Activated gamma-delta T cell treated with anti-CD3 and anti-CD28 coated beads, Interleukin-2, amount 50 U/mL, for 16 hours (primary cell): ENCODE measurements around the gene PIGBOS1.
"Not testable (repeated sequence)": the region's sequence is repeated elsewhere in the genome, so short reads cannot be mapped to it uniquely, and the experiment has no call there.

Experiments
- DNase-seq: peaks from one replicate; pipeline ENCODE4 v3.0.0-alpha.2; 2020; ENCODE audit warnings: low read depth

The PIGBOS1 gene

DNA sequence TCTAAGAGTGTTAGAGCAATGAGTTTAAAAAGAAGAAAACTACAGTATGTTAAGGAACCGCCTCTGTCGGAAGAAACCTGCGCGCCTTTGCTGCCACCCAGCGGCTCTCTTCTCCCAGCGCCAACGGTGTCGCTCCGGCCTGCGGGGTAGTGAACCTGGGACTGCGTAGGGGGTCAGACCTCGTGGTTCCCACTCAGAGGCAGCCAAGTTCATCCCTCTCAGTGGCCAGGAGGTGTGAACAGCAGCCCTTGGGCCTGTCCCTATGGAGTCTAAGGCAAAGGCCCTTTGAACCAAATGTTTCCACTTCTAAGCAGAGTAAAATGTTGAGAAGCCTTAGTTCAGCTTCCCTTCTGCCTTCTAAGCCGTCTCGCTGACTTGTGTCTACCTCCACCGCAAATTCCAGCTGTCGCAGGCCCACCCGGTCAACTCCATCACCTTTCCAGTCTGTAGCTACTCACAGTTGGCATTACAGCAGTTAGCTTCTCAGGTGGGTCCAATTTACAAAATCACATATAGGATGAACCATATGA is 28.3 kb downstream of the PIGBOS1 start:
- peak; percentile 79 for DNase-seq

DNA sequence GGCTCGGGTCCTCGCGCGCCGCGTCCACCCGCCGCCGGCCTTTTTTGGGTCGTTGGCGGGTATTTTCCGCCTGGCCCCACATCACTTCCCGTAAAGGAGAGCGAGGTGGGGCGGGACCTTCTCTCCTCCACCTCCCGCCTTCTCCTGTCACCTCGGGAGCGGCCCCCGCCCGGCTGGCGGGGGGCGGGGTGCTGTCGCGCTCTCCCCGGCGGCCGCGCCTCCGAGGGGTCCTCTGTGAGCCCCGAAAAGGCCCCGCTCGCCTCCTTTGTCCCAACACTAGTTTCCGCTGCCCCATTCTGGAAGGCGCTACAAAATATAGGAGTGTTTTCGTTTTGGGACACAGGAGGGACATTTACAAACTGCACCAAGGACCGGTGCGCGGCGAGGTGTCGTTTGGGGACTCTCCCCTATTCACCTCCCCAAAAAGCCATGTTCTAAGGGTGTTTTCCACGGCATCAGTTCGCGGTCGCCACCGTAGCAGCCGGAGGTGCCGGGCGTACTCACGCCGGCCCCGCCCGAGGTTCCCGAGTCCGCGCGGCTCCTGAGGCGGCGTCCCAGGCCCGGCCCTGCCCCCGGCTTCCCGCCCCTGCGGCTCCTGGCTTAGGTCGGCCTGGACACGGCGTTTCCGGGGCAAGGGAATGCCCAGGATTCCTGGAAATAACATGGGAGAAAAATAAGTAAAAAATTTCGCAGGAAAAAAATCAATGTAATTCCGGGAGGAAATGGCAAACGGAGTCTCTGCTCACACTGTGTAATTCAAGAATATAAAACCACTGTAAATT is 29.0 kb downstream of the PIGBOS1 start, which contains the start of gene RAB27A:
Gene RAB27A, minus strand, starts transcription at position 68 of the 782 bp plus-strand sequence. CDS start 54,879 bp downstream, outside the sequence.
- DNase-seq, result peak; percentile 63

DNA sequence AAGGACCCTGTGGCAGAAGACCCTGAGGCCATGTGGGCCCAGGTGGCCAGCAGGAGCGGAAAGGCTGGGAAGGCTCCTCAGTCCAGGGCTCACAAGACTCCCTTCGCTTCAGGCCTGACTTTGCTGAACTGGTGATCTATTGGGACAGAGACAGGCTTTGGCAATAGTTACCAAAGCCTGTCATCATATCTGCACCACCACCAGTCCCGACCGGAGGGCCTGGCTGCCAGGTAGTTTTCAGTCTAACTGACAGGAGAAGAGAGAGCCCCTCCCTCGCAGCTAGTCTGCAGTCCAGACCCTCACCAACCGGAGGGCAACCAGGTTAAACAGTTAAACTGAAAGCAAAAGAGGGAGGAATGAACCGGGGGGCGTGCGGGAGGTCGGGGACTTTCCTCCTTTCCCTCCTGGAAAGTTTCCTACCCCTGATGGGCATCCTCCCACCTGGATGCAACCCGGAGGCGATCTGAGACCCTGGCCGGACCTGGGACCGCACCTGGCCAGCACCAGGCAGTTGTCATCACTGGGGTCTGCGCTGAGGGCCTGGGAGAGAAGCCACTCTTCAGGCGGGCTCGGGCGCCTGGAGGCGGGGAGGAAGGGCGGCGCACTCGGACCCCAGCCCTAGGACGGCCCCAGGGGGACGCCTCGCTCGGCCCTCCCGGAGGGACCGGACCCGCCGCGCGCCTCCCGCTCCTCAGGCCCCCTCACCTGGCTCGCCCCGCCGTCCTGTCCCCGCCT is 29.7 kb downstream of the PIGBOS1 start:
- DNase-seq, result no peak

DNA sequence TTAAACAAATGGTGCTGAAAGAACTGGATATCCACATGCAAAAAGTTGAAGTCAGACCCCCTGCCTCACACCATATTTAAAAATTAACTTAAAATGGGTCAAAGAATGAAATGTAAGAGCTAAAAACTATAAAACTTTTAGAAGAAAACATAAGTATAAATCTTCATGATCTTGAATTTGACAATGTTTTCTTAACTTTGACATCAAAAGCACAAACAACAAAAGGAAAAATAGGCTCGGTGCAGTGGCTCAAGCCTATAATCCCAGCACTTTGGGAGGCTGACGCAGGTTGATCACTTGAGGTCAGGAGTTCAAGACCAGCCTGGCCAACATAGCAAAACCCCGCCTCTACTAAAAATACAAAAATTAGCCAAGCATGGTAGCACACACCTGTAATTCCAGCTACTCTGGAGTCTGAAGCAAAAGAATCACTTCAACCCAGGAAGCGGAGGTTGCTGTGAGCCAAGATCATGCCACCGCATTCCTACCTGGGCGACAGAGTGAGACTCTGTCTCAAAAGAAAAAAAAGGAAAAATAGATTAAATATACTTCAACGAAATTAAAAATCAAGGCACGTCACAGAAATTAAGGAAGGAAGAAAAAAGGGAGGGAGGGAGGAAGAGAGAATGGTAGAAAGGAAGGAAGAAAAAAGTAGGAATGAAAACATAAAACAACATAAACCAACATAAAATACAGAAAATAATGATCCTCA is 30.8 kb downstream of the PIGBOS1 start:
- DNase-seq, result no peak

DNA sequence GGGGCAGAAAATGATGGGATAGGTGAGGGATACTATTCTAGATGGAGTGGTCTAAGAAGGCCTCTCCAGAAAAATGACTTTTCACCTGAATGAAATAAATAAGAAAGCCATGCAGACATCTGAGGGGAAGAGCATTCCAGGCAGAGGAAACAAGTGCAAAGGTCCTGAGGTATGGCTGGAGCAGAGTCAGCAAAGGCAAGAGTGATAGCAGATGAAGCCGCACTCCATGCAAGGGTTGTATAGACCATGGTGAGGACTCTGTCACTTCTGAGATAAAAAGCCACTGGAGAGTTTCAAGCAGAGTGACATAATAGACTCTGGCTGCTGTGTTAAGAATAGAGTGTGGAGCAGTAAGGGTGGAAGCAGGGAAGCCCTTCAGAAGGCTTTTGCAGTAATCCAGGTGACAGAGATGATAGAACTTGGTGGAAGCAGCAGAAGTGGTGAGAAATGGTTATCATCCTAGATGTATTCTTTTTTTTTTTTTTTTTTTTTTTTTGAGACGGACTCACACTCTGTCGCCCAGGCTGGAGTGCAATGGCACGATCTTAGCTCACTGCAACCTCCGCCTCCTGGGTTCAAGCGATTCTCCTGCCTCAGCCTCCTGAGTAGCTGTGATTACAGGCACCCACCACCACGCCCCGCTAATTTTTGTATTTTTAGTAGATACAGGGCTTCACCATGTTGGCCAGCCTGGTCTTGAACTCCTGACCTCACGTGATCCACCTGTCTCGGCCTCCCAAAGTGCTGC is 32.3 kb downstream of the PIGBOS1 start:
- DNase-seq, result not testable (repeated sequence)

DNA sequence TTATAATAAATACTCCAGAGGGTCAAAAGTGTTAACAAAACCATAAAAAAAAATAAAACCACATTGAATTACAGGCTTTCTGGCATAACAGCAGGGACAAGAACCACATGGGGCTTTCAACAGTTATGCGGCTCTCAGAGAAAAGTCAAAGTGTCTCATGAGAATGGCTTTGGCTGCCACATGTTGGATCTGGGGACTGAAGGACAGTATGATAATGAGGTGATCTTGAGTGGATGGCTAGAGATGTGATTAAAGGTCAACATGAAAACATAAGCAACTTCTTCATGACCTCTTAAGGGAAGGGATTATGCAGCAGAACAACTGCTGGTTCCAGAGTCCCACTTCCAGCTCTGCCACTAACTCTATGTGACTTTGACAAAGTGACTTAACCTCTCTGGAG is 34.5 kb downstream of the PIGBOS1 start:
- no peak for DNase-seq

DNA sequence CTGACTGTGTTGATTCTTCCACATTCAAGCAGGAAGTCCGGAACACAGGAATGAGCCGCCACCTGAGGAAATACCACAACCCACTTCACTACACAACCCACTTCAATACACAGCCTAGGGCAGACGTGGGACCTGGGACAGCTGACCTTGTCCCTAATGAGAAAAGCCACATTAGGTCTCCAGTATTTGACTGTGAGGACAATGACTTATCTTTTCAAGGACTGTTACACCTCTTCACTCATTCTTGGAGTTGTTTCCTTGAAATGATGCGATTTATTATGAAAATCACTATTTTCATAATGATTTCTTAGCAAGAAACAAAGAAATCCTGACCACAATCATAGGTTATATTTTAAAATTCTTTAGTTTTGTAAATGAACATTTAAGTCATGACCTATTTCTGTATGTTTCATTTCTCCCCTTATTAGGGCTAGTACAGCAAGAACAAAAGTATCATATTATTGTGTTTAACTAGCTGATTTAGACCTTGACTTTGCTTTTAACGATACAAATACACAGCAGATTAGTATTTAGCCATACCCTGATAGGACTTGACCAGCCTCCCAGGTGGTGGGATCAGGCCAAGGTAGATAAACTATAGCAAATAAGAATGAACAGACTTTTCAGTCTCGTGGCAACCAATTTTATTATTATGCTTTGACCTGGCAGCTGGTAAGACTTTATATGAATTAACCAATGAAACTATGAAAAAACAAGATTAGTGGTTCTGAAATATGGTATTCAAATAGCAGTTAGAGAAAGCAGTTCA is 35.4 kb downstream of the PIGBOS1 start:
- DNase-seq, result no peak

DNA sequence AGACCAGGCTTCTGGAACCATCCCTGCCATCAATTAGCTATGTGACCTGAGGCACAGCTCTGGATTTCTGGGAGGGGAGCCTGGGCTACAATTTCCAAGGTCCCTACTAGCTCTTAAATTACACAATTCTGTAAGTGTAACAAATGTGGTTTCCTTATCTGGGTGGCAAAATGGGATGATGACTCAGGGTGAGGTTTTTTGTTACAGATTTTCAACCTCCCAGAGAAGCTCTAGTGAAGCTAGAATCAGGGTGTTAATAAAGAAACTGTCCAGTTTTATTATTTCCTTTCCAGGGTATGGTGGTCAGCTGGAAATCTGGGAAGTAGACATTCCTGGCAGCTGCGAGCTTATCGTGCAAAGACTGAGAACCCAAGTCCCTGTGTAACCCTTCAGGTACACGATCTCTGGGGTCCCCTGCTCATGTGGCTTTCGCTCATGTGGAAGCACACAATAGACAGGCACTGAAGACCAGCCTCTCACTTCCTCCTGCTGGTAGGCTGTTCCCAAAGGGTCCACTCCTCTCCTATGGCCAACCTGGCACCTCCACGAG is 36.6 kb downstream of the PIGBOS1 start:
- no peak for DNase-seq

DNA sequence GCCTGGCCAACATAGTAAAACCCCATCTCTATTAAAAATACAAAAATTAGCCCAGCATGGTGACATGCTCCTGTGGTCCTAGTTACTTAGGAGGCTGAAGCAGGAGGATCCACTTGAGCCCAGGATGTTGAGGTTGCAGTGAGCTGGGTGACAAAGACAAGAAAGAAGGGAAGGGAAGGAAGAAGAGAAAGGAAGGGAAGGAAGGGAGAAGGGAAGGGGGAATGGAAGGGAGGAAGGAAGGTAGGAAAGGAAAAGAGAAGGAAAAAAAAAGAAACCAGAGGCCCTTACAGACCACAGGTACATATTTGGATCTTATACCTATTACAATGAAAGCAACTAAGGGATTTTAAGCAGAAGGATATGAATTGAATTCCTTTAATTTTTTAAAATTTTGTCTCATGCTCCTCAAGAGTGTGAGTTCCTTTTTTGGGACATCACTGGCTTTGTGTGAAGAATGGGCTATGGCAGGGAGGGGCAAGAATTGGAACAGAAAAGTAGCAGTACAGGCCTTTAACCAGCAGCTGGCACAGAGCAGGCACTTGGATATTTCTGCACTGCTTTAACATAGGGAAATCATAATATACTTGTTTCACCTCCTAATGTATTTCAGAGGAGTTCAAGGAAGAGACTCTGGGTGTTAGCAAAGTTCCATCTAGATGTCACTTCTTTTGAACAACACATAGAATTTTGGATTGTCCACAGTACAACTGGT is 37.2 kb downstream of the PIGBOS1 start:
- DNase-seq, result no peak

DNA sequence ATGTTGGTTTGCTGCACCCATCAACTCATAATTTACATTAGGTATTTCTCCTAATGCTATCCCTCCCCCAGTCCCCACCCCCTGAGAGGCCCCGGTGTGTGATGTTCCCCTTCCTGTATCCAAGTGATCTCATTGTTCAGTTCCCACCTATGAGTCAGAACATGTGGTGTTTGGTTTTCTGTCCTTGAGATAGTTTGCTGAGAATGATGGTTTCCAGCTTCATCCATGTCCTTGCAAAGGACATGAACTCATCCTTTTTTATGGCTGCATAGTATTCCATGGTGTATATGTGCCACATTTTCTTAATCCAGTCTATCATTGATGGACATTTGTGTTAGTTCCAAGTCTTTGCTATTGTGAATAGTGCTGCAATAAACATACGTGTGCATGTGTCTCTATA is 38.3 kb downstream of the PIGBOS1 start:
- not testable (repeated sequence) for DNase-seq

DNA sequence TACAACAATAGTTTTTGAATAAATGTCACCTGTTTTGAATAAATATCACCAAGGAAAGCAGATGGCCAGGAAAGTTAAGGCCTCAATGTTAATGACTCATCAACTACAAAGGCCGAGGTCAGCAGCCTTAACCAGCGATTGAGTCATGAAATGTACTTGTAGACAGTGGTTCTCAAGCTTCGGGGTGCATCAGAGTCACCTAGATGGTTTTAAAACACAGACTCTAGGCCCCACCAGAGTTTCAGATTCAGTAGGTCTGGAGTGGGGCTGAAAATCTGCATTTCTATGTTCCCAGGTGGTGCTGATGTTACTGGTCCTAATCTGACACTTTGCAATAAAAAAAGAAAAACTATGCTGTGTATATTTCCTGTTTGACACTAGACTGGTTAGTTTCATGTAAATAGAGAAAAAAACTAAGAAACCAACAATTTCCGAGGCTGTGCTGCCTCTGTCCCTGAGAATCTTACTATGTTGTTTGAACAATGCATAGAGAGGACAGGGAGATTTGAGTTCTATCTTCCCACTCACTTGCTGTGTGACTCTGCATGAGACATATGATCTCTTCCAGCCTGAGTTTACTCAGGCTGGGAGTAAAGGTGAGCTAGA is 39.1 kb downstream of the PIGBOS1 start:
- DNase-seq, result peak; percentile 51

DNA sequence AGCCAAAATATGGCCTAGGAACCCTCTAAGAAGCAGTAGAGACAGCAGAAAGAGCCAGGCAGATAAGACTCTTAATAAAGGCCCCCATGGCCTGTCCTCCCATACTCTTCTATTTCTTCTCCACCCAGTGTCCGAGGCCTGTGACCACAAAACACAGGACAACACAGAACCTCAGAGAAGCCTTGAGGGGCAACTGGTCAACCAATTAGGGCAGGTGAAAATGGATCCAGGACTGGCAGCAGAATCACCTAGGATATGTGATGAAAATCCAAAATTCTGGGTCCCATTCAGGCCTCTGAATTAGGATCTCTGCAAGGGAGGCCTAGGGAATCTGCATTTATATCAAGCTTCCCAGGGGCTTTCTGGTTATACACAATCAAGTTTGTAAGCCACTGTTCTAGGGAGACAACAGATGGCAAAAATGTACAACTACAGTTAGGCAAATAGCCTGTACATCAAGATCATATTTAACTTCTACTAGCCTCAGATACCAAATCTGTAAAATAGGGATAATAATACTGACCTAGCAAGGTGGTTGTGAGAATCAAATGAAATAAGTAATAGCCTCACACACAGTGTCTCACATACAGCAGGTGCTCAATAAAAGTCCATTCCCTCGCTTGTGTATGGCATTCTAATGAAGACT is 39.7 kb downstream of the PIGBOS1 start:
- no peak for DNase-seq

DNA sequence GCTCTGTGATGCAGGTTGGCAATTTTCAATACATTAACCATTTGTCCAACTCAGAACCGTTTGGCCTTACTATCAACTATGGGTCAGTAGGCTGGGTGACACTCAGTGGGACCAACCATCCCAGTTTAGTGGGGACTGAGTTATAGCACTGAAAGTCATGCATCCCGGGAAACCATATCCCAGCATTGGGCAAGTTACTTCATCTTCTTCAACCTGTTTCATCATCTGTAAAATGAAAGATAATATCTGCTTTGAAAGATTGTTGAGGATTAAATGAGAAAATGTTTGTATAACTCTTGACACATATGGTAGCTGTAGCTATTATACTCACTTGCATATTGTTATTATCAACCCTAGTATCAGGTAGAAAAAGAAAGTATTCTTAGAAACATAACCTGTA is 41.2 kb downstream of the PIGBOS1 start:
- no peak for DNase-seq

DNA sequence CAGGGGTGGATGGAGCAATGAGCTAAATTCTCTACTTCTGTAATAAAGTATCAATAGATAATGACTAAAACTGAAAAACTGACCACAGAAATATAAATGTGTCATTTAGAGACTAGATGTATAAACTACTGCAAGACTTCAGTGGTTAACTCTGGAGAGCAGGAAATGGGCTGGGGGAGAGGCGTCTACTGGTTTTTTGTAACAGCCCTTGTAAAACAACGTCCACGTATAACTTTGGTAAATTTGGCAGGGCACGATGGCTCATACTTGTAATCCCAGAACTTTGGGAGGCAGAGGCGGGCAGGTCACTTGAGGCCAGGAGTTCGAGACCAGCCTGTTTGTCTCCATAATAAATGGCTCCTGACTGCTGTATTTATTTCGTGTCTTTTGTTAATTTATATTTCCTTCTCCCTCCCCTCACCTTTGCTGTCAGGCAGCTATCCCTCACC is 41.8 kb downstream of the PIGBOS1 start:
- DNase-seq, result peak; percentile 40

DNA sequence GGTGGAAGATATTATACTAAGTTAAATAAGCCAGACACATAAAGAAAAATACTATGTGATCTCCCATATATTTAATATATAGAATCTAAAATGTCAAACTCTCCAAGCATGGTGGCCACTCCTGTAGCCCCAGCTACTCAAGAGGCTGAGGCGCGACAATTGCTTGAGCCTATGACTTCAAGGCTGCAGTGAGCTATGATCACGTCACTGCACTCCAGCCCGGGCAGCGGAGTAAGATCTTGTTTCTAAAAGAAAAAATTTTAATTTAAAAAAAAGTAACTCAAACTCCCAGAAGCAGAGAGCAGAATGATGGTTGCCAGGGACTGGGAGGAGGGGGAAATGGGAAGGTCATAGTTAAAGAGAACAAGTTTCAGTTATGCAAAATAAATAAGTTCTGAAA is 42.6 kb downstream of the PIGBOS1 start:
- DNase-seq, result no peak

DNA sequence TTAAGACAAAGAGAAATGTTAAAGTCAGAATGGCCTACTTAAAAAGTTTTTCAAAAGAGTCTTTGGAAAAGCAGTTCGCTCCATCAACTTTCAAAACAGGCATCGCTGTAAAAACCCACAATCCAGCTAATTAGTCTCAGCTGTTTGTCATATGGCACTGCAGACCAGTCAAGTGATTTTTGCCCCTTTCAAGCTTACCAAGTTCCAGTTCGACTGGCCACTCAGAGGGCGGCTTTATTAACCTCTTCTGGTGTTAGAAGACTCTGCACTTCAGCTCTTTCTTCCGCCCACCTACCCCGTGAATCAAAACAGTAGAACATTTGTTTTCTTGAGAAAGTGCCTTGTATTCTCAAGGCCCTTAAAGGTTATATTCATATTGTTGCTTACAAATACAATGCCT is 48.6 kb downstream of the PIGBOS1 start:
- DNase-seq, result no peak

DNA sequence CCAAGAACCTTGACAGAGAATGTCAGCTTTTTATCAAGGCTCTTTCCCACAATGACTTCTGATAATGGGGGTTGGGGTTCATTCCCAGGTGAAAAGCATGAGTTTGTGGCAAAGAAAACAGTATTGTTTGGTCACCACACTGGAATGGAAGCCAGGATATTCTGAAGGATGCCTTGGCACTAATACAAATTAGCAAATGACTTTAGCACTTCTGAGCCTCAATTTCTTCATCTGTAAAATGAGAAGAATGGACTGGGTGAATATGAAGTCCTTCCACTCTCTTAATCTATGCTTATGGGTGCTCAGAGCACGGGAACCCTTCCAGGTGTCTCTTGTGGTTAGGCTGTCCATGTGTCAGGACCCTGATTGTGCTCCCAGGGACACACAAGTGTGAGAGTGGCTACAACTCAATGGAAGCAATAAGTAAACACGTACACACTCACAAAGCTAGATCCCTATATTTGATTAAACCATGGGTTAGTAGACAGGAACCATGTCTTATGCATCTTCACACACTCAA is 50.7 kb downstream of the PIGBOS1 start:
- no peak for DNase-seq

DNA sequence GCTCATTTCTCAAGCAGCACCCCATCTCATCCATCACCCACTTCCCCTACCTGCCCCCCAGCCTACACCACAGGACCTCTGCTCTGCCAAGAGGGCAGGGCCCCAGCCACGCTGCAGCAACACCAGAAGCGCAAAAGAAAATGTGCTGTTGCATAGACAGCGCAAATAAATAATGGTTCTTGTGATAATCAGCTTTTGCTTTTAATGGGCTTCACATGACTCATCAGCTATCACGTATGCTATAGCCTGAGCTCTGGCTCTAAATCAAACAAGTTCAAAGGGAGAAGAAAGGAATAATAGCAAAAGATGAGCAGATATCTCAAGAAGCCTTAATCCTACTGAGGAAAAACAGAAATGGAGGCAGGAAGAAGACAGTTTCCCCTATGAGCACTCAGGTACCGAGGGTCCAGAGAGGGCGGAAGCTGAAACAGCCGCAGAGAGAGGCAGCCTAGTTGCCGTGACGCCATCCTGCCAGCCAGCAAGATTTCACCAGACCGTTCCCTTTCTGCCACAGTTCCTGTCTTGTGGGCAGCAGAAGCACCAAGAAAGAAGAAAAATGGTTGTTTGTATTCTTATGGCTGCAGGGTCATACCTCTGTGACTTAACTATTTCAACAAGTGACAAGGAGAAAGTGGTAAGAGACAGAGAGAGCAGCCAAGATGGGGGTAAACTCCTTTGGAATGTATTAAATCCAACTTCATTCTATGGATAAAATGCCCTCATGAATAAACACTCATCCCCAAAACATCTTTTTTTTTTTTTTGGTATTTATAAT is 51.3 kb downstream of the PIGBOS1 start:
- peak; percentile 59 for DNase-seq
